ENCODE results near the gene PRH2.

The PRH2 gene

DNA sequence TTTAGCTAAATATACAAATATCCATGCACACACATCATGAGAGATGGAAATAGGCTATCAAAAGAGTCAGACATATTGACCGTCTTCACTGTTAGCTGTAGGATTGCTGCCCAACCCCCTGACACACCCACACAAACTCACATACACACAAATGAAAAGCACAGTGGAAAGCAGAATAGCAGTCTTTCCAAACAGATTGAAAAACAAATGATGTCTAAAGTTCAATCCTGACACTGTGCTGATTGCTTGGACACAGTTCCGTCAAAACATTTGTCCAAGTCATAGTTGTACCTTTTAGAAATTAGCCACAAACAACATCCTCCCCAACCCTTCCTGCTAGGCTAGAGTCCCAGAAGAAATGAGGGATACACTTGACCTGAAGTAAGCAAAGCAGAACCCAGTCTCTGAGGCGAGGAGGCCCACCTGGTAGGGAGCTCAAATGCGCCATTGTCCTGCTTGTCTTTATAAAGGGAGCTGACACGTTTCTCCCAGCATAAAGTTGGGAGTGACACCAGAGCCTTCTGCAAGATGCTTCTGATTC is at the start of gene PRH2:
Gene PRH2 (plus strand): TSS at position 491 of the 541 bp plus-strand sequence. CDS start 38 bp downstream, at position 529.
- no peak for DNase-seq

DNA sequence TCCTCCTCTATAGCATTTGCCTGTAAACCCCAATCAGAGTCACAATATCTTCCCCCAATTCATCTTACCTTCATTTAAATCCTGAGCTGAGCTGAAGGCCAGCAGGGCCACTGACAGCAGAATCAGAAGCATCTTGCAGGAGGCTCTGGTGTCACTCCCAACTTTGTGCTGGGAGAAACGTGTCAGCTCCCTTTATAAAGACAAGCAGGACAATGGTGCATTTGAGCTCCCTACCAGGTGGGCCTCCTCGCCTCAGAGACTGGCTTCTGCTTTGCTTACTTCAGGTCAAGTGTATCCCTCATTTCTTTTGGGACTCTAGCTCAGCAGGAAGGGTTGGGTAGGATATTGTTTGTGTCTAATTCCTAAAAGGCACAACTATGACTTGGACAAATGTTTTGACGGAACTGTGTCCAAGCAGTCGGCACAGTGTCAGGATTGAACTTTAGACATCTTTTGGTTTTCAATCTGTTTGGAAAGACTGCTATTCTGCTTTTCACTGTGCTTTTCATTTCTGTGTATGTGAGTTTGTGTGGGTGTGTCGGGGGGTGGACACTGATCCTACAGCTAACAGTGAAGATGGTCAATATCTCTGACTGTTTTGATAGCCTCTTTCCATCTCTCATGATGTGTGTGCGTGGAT is 44.8 kb upstream of the PRH2 start, which contains the start of gene PRH1:
Gene PRH1 (minus strand): TSS at position 170 of the 640 bp plus-strand sequence. CDS start 38 bp downstream, at position 132.
- DNase-seq: no peak

- no peak for DNase-seq
These were observed 39.8 kb upstream of the PRH2 start for GRCh38 chr12:10889226-10889625.

DNA sequence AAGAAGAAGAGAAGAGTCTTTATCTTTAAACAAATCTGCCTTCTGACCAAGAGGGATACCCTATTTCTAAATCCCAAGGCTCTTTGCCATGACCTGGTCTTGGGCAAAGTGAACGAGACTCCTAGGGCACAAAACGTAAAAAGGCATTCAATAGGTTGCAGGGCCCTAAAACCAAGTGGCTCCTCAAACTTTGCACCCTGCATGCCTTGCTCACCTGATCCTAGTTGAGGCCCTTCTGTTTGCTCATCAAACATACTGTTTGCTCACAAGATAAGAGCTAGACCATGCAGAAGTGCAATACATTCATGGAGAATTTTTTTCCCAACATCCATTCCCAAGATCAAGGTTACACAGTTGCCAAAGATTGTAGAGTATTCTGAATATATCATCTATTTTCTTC is 37.1 kb upstream of the PRH2 start:
- DNase-seq: no peak

- DNase-seq: no peak
These were observed 32.2 kb upstream of the PRH2 start for GRCh38 chr12:10896854-10897253.

- no peak for DNase-seq
These were observed 28.5 kb upstream of the PRH2 start for GRCh38 chr12:10900530-10900929.

- no peak for DNase-seq
These were observed 28.1 kb upstream of the PRH2 start for GRCh38 chr12:10900972-10901371.

DNA sequence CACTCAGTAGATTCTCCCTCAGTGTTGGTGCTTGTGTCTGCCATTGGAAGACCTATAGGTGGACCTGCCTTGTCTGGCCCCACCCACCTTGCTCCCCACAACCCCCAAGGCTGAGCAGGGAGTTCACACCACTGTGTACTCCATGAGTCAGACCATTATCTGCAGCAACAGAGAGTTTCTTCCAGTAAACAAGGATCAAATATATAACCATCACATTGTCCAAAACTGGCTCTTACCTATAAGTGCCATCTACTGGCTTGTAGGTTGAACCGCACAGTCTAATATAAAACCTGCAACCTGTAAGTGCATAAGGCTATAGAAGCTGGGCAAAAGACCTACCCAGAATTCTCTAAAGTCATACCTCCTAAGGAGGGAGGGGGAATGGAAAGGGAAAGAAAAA is 27.6 kb upstream of the PRH2 start:
- DNase-seq: no peak

- no peak for DNase-seq
These were observed 24.4 kb upstream of the PRH2 start for GRCh38 chr12:10904686-10905085.

DNA sequence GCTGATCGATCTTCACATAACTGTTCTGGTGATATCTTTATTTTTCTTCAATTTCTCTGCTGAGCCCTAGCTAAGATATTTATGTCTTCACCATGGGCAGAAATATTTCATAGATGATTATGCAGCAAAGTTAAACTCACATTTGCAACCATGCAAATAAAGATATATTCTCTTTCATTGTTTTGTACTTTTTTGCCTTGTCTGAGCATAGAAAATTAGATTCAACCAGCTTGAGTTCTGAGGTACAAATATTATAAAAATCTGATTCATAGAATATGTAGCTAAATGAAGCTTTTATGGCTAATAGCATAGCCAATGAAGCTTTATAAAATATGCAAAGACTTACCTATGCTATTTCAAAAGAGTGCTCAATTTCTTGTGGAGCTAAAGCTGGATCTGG is 19.6 kb upstream of the PRH2 start, which contains the start of gene TAS2R13:
Gene TAS2R13 (minus strand): TSS at position 101 of the 400 bp plus-strand sequence. CDS start 264 bp downstream, outside the sequence.
- no peak for DNase-seq

- no peak for DNase-seq
These were observed 18.7 kb upstream of the PRH2 start for GRCh38 chr12:10910380-10910779.

DNA sequence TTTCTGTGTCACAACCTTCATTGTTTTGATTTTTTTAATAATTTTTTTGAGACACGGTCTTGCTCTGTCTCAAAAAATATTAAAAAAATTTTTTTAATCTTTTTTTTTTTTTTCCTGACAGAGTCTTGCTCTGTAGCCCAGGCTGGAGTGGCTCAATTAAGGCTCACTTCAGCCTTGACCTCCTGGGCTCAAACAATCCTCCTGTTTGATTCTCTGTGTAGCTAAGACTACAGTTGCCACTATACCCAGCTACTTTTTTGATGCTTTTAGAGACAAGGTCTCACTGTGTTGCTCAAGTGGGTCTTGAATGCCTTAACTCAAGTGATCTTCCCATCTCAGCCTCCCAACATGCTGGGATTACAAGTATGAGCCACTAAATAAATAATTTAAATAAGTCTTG is 9.2 kb upstream of the PRH2 start:
- DNase-seq: no peak

DNA sequence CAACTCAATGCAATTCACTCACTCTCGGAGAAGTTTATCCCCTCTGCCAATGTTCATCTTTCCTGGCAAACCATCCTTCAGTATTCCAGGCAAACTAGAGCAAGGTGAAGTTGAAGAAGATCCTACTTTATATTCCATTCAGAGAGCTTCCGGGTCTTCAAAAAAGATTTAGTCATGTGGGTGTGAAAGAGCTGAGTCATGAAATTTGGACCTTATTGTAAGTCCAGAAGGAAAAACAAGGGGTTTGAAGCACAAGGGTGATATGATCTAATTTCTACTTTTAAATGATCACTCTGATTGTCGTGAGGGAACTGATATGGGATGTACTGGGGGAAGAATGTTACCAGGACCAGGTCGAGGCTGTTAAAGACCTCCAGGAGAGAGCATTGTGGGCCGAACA is 2.8 kb upstream of the PRH2 start:
- no peak for DNase-seq

DNA sequence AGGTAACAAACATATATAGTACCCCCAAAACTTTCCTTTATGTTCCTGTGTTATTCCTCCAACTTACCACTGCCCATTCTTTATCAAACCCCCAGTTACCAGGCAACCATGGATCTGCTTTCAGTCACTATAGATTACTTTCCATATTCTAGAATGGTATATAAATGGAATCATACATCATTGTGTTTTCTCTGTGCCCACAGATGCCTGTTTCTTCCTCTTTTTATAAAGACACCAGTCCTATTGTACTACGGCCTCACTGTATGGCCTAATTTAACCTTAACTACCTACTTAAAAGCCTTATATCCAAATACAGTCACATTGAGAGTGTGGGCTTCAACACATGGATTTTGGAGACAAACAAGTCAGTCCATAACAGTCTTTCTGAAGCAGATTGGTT is 7.5 kb downstream of the PRH2 start:
- DNase-seq: no peak

- no peak for DNase-seq
These were observed 10.1 kb downstream of the PRH2 start, which contains the start of gene TAS2R14 for GRCh38 chr12:10939163-10939562. Gene TAS2R14 (minus strand): TSS chr12:10939263. CDS start chr12:10939207, 56 bp downstream.

GRCh38 chr12:10940389-10940788 is 11.4 kb downstream of the PRH2 start:
- DNase-seq: no peak

DNA sequence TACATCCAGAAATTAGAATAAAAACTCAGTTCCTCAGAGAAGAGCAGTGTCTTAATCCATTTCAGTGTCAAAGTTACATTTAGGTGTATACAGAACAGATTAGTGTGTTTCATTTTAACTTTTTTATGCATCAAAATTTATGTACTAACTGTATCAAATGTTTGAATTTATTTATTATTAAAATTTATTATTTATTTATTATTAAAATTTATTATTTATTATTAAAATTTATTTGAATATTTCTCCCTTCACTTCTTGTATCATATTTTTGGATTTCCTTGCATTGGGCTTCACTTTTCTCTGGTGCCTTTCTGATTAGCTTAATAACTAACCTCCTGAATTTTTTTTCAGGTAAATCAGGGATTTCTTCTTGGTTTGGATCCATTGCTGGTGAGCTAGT is 12.3 kb downstream of the PRH2 start:
- DNase-seq: no peak

DNA sequence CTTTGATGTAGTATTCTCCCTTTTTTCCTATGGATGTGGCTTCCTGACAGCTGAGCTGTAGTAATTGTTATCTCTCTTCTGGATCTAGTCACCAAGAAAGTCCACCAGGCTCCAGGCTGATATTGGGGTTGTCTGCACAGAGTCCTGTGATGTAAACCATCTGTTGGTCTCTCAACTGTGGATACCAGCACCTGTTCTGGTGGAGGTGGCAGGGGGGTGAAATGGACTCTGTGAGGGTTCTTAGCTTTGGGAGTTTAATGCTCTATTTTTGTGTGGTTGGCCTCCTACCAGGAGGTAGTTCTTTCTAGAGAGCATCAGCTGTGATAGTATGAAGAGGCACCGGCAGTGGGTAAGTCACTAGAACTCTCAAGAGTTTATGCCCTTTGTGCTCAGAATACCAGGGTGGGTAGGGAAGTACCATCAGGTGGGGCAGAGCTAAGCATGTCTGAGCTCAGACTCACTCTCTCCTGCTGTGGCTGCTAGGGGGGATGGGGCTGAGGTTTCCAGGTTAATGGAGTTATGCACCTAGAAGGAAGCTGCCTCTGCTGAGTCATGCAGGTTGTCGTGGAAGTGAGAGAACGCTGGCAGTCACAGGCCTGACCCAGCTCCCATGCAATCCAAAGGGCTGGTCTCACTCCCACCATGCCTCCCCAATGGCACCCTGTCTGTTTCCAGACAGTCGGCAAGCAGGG is 13.0 kb downstream of the PRH2 start:
- no peak for DNase-seq

DNA sequence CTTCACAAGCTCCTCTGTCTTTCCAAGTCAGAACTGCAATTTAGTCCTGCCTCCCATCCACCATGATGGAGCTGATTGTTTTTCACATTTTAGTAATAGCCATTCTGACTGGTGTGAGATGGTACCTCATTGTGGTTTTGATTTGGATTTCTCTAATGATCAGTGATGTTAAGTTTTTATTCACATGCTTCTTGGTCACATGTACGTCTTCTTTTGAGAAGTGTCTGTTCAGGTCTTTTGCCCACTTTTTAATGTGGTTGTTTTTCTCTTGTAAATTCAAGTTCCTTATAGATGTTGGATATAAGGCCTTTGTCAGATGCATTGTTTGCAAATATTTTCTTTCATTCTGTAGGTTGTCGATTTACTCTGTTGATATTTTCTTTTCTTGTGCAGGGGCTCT is 14.1 kb downstream of the PRH2 start:
- no peak for DNase-seq

GRCh38 chr12:10952645-10953044 is 23.6 kb downstream of the PRH2 start:
- DNase-seq: peak; percentile 4 to 20

DNA sequence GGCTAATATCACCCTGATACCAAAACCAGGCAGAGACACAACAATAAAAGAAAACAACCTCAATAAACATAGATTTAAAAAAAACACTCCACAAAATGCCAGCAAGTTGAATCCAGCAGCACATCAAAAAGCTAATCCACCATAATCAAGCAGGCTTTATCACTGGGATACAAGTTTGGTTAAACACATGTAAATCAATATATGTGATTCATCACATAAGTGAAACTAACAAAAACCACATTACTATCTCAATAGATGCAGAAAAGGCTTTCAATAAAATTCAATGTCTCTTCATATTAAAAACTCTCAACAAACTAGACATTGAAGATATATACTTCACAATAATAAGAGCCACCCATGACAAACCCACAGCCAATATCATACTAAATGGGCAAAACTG is 27.0 kb downstream of the PRH2 start:
- DNase-seq: no peak

- DNase-seq: no peak
These were observed 28.7 kb downstream of the PRH2 start for GRCh38 chr12:10957741-10958140.

DNA sequence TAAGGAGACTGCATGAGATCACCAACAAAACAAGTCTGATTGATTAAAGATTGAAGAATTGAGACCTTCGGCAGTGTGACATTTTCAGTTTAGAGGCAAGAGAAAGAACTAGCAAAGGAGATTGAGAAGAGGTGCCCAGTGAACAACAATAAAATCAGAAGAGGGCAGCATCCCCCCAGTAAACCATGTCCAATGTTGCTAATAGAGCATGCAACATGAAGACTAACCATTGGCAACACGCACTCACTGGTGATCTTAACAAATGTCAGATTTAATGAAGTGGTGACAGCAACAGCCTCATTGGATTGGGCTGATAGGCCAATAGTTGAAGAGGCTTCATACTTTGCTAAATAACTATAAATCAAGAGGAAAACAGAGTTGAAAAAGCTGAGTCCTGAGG is 30.8 kb downstream of the PRH2 start:
- DNase-seq: peak; percentile 21 to 48

- DNase-seq: no peak
These were observed 31.2 kb downstream of the PRH2 start for GRCh38 chr12:10960211-10960610.
